ENCODE measurements around the gene CCDC149.

- no peak for TF ChIP-seq CTCF (IDR thresholded peaks at IDR 0.05 in 2 of 3, conservative IDR thresholded peaks at IDR 0.05 in 1 of 3; ENCODE audit: borderline replicate concordance in 1 of 3, insufficient read depth in 1 of 3, low read depth in 2 of 3, low read length in 2 of 3)
- TF ChIP-seq FOSL1 (IDR thresholded peaks at IDR 0.05; ENCODE audit: low read depth): no peak
- no peak for TF ChIP-seq JUND (IDR thresholded peaks at IDR 0.05)
Observed at GRCh38 chr4:24835696-24836095, 77.1 kb downstream of the CCDC149 start.
